Diencephalon (tissue), 1 donor: ENCODE measurements around the gene MESP1. TPM values are rescaled to one million over a fixed set of nuclear protein-coding genes. Genes with fewer than 3 reads are reported as not detected.

Experiments used
- small RNA-seq: library from RNA; depleted of rRNA; stranded (forward); fragments of <200 nt; gene quantifications from one replicate; pipeline ENCODE3, GENCODE V24; 2014
- total RNA-seq: library from RNA; depleted of rRNA; stranded (reverse); fragments of >200 nt; gene quantifications from one replicate; pipeline ENCODE4 v1.2.3, GENCODE V29; 2014

Gene MESP1
- 2.5 TPM for total RNA-seq

GRCh38 chr15:89750560-89751542 is at the start of gene MESP1:
Gene MESP1, minus strand, starts transcription at chr15:89751249. Its CDS starts 18 bp downstream, at chr15:89751231.

GRCh38 chr15:89776274-89777072 is 25.4 kb upstream of the MESP1 start, which contains the start of gene MESP2:
Gene MESP2, plus strand, starts transcription at chr15:89776332. Its CDS starts 26 bp downstream, at chr15:89776358.

Small RNA genes within 50 kb of the gene (small RNA-seq; reads per million reads assigned to genes)
- gene RNU6-132P, result not detected

Other genes starting within 250 kb of the MESP1 start
- 2.8 TPM for gene TICRR, start 175.8 kb downstream of the MESP1 start, total RNA-seq
- 5.1 TPM for gene KIF7, start 95.8 kb downstream of the MESP1 start, total RNA-seq
- gene PLIN1, start 71.9 kb downstream of the MESP1 start, total RNA-seq, result under 0.01 TPM
- 17.5 TPM for gene PEX11A, start 60.5 kb downstream of the MESP1 start, total RNA-seq
- gene WDR93, start 60.4 kb downstream of the MESP1 start, total RNA-seq, result 2.1 TPM
- gene MESP2, start 25.1 kb upstream of the MESP1 start, total RNA-seq, result 0.92 TPM
- gene ANPEP, start 63.6 kb upstream of the MESP1 start, total RNA-seq, result 0.69 TPM
- 60.2 TPM for gene AP3S2, start 142.7 kb upstream of the MESP1 start, total RNA-seq
- gene ARPIN, start 161.7 kb upstream of the MESP1 start, total RNA-seq, result 24.5 TPM